HG02870 (cell line): ENCODE results near the gene CADM1.

Experiments
- ATAC-seq: cut with Tn5 transposase; IDR thresholded peaks from one replicate; pipeline ENCODE4 v1.9.1; 2021; ENCODE audit warnings: mild to moderate bottlenecking, moderate library complexity; ENCODE audit not compliant: unreplicated experiment

Gene CADM1

DNA sequence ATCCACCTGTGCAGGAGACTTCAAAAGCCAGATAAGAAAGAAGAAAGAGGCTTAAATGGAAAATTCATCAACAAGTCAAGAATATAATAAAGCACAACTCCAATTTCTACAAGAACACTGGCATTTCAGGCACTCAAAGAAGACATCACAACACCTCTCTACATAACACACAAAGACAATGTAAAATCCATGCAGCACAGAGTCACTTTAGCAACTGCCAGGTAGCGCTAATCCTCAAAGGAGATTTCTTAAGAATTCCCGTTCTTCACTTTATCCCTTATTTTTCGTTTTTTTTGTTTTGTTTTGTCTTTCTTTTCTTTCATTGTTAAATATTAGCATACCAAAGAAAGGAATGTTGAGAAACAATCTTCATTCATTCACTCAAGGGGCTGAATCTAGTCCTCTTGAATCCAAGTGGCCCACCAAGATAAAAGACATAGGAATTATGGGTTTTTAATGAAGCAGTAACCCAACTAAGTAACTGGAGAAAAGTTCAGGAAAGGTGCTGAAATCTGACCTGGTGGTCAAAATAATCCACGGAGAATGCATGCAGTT is 95.0 kb downstream of the CADM1 start:
- no peak for ATAC-seq

DNA sequence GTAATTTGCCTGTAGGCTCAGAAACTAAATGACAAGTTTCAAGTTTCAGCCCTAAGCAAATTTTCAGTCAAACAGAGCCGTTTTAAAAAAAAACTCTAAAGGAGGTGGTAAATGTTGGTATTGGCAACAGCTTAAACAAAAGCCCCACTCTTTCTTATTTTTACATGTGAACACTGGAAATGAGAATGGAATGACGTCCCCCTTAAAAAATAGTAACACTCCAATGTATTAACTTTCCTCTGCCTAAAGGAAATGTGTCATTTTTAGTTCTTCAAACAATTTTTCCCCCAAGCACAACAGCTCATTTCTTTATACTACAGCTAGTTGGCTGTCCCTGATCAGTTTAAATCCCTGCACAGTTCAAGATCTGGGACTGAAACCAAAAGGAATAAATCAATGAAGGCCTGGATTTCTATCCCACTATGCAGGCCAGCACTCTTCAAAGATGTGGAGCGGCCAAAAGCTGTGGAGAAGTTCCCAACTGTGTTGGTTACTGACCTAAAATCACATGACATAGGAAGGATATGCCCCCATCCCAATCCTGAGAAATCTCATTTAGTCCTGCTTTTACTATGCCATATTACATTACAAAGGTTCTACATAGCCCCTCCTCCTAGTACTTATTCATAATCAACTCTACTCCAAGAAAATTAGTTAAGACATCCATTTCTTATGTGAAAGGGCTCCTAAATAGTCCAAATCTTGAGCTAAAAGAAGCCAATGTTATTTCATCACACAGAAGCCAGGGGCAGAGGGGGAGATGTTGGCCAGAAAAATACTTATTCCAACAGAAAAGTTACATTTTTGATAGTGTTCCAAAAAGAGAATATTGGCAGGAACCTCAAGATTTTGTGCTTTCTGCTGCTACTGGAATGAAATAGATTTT is 95.9 kb downstream of the CADM1 start:
- ATAC-seq, result peak; percentile 45

DNA sequence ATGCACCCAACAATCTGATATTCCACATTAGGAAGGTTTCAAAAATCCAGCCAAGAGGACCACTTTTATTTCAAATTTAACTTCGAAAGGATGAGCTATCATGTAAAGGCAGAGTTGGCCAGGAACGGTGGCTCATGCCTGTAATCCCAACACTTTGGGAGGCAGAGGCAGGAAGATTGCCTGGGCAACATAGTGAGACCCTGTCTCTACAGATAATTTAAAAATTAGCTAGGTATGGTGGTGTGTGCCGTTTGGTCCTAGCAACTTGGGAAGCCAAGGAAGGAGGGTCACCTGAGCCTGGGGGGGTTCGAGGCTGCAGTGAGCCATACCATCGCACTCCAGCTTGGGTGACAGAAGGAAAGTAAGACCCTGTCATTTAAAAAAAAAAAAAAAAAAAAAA is 96.7 kb downstream of the CADM1 start:
- ATAC-seq, result no peak

DNA sequence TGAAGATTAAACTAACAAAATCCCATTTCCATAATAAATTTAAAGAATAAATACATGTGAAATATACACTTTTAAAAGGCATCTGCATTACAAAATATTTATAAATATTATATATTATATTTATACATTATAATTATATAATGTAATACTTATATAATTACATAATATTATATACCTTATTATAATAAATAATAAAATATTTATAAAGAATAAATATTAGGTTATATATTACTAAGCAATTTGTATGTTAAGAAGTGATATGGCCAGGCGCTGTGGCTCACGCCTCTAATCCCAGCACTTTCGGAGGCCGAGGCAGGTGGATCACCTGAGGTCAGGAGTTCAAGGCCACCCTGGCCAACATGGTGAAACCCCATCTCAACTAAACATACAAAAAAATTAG is 97.8 kb downstream of the CADM1 start:
- ATAC-seq, result no peak

DNA sequence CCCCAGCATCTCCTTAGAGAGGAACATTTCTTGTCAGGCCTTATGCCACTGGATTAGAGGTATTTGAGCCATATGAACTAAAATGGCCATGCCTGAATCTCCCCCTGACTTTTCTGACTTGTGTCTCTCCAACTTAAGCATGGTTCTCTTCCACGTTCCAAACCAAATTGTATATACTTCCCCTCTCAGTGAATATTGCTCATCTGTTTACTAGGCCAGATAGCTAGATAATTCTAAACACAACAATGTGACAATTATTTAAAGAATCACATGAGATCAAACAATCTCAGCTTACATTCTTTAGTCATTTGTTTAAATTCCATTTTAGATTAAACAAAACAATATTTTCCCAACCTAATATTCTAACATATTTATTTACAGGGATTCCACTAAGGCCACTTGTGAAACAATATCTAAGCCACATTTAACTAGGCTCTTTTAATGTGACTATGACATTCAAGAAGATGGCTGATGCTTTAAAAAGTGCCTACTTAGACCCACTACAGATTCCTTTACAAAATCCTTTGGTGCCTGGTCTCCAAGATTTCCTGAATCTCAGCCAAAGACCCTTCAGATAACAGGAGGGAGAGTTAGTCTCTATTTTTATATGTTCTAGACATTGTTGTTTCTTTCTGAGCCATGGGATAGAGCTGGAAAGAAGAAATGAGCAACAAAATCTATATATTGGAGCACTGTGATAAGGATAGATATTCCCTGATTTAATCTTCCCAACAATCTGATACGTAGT is 105.7 kb downstream of the CADM1 start:
- ATAC-seq, result no peak

DNA sequence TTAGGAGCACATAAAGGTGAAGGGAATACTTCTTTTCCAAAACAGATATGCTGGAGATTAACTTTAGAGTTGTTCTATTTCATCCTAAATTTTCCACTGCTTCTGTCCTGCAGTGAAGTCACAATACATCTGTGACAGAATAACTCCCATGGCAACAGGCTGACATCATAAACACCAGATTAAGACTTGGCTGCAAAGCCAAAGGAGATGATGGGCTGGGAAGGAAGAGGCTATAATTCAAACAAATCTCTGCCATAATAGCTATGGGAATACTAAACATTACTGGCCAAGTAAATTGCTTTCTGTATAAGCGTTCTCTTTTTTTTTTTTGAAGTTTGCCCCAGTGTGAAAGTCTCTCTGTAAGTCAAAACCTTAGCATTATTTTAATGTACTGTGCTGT is 107.7 kb downstream of the CADM1 start:
- no peak for ATAC-seq

DNA sequence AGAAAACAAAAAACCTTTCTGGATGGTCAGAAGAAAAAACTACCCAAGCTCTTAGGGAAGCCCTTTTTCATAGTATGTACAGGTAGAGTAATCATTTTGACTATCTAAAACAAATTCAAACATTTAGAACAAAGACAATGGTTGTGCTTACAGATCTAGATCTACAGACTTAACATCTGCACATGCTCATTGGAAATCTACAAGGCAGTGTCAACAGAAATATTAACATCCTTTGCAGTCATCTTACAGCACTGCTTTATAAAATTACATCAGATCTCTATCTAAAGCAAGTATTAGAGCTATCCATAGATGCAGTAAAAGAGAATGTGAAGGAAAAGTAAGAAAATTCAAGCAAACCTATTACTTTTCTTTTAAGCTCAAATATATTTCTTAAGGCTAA is 110.3 kb downstream of the CADM1 start:
- no peak for ATAC-seq

DNA sequence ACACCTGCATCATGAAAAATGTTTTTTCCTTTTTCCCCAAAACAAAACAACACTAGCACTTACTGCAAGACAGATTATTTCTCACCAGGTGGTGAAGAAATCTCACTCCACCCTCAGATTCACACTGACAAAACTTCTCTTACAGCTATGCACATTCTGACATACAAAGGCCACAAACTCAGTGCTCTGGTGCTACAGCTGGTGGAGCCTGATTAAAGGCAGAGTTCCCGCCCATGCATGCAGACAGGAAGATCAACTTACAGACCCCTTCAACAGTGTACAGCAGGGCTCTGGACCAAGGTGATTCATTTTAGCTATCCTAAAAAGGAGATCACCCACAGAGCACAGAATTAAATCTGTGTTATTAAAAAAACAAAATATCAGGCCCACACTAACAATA is 112.6 kb downstream of the CADM1 start:
- no peak for ATAC-seq

DNA sequence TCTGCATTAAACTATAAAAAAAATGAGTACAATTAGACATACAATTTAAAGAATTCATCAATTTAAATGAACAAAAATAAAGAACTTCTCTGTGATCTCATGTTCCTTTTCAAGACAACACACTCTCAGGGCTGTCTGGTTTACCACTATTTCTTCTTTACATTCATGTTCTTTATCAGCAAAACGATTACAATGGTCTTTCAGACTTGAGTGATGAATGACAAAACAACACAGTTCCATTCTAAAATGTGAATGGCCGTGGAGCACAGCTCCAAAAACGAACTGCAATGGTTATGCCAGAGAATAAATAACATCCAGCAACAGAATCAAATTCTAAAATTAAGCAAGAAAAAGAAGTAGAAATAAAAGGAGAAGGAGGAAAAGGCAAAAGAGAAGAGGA is 113.1 kb downstream of the CADM1 start:
- ATAC-seq, result no peak

DNA sequence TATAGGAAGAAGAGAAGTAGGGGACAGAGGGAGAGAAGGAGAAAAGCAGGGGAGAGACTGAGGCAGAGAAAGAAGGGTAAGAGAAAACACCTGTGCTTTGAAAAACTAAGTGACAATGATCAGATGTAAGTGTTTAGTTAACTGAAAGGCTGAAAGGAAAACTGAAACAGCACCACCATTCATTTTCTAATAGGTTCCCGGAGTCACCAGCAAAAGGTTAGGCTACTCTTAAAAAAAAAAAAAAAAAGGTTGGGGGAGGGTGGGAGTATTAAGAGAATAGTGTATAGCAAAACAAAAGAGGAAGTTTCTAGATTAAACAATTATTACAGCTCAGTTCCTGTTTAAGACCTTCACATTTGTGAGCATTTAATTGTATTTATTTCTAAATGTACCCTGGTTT is 113.8 kb downstream of the CADM1 start:
- ATAC-seq, result peak; percentile 54

DNA sequence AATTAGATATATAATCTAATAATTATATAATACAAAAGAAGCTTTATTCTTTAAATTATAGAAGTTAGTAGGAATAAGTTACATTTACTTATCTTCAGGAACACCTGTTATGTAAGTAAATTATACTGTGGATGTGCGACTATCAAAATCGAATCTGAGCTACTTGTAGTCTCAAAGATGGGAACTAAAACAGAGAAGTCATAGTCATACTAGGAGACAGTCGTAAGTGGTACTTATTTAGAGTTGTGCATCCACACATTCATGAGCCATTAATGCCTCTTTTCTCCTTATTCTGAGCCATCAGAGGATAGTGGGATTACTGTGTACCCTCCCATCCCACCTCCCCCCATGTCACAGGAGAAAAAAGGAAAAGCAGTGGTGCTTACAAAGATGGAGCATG is 114.4 kb downstream of the CADM1 start:
- ATAC-seq, result peak; percentile 68

DNA sequence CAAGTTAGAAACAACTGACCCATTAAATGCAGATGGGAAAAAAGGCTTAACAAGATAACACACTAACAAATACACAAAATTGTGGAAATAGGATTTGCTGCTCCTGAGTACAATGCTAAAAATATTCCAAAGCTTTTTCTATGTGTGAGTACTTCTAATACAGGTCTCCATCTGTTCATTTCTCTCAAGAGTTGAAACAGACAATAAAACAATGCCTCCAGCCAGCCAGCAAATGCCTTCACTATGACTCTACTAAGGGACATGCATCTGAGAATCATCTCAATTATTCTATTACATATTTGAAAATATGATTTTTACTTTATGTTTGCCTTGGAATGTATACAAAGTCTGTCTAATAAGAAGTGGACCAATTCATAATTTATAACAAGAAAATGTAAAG is 119.0 kb downstream of the CADM1 start:
- no peak for ATAC-seq

DNA sequence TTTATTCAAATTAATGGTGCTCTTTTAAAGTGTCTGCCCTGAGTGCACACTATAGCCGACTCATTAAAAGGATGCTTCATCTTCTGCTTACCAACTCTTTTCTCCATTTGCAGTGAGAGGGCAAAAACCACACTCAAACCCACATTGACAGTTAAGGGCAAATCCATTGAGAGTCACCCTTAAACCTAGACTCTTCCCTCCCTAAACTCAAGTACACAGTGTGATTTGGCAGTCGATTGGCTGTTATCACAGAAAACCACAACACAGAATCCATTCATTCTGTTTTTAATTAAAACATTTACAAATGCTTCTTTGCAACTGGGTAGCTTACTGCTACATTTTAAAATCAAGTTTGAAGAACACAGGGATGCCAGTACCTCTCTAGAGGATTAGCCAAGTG is 120.0 kb downstream of the CADM1 start:
- no peak for ATAC-seq

DNA sequence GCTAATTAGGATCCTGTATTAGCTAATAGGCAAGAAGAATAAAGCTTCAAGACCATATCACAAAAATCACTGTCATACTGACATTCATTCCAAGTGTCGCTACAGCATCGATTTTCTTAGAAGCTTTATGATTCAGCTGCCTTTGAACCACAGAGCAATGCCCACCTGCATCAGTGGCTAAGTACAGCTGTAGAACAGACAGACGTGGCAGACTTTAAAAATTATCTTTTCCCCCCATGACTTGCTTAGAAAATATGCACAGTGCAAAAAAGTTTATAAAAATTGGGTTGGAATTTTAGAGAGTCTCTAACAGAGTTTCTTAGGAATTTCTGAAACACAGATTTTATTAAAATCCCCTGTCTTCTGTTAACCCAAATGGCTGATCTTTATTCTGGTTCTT is 120.8 kb downstream of the CADM1 start:
- ATAC-seq, result no peak

DNA sequence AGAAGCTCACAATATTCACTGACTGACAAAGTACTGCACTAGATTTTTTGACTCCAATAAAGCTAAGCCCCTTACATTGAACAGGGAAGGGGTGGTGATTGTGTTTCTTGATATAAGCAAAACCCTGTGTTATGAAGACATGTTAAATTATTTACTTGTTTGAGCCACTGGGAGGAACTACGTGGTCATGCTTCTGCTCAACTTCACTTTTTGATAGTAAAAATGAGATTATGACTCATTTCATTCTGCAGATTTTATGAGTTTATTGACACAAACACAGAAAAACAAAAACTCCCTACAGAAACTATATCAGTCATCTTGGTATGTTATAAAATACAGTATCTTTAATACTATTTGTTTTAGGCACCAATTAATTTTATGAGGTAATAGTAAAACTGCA is 124.7 kb downstream of the CADM1 start:
- peak; percentile 88 for ATAC-seq

DNA sequence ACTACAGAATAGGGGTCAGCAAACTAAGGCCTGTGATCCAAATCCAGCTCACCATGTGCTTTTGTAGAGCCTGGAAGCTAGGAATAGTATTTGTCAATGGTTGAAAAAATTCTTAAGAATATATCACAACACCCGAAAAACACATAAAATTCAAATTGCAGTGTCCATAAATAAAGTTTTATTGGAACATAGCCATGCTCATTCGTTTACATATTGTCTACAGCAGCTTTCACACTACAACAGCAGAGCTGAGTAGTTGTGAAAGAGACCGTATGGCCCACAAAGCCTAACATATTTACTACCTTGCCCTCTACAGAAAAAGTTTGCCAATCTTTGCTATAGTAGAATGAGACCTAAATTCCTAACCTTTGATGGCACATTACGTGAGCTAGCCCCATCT is 125.7 kb downstream of the CADM1 start:
- no peak for ATAC-seq

DNA sequence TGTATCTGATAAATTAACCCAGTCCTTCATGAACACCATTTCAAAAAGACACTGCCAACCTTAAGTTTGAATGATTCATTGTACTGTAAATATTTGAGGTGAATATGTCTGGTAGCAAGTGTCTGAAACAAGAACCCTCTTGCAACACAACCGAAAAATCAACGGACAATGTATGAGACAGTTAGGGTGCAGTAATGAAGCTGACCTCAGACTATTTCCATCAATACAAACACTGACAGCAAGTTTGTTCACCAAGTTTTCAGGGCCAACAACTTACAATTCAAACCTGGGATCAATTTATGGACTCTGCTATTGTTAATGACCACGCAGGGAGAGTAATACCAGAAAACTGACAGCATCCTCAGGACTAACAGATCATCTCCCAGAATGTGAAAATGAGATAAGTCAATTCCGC is 126.3 kb downstream of the CADM1 start:
- no peak for ATAC-seq

DNA sequence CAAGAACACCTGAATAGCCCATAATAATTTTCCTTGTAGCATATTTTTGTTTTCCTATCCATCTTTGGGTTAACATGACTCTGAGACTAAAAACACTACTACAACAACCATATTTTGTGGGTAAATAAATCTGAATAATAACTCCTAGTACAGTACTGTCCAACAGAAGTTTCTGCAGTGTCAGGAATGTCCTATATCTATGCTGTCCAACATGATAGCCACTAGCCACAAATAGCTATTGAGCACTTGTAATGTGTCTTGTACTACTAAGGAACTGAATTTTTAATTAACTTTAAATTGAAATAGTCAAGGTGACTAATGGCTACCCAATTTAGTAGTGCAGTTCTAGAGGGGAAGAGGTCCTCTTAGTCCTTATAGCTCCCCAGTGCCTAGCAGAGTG is 135.6 kb downstream of the CADM1 start:
- no peak for ATAC-seq

DNA sequence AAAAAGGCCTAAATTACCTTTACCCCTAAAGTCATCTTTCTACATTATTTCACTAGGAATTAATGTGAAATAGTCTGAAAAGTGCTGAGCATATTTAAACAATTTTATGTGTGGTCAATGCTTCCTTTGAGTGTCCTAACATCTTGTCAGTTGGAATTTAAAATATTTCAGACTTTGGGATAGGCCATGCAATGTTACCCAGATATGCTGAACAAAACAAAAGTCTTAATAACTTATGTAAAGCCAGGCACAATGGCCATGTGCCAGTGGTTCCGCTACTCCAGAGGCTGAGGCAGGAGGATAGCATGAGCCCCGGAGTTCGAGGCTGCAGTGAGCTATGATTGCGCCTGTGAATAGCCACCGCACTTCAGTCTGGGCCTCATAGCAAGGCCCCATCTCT is 137.4 kb downstream of the CADM1 start:
- ATAC-seq, result no peak

DNA sequence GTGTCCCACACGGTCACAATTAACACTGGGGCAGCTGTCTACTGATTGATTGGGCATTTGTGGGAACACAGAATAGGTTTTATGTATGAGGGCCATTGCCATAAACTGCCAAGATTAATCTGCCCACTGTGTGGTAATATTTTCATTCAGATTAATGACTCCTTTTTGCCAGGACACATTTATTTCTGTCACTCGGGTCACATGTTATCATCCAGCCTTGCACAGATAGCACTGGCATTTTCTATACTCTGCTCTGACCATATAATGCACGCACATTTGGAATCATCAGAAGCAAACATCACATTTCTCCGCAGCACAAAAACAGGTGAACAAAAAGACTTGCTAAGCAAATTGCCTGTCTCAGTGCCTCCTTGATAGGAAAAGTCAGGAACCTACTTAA is 138.3 kb downstream of the CADM1 start:
- ATAC-seq, result no peak

DNA sequence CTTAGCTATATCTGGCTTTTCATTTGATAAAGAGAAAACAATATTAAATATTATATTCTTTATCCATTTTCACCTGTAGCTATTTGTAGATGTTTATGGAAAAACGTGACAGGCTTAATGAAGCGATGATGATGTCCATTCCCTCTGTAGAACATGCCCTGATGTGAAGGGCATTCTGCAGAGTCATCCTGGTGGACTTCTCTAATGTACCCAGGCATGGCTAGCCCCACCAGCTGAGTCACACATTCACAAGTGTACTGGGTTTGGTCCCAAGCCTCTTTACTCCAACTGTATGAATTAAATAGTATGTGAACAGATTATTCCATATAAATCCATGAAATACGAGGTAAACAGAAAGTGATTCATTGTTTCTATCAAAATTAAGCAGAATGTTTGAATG is 139.3 kb downstream of the CADM1 start:
- no peak for ATAC-seq

DNA sequence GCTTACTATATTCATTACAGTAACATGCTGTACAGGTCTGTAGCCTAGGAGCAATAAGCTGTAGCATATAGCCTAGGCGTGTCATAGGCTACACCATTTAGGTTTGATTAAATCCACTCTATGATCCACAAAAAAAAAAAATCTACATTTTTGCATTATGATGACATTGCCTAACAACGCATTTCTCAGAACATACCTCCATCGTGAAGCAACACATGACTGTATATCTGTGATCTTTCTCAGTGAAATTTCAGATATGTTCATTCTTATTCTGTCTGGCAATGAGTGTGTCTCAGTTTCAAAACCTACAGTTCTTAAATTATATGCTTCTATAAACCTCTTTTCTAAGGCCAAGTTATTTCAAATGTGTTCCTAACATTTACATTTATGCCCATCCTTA is 140.3 kb downstream of the CADM1 start:
- no peak for ATAC-seq
